NCI-H226 (cell line): ENCODE data around the gene ZNF629.

Experiments
- DNase-seq: peaks from one replicate; pipeline ENCODE4 v3.0.0-alpha.2; 2015

Gene ZNF629

DNA sequence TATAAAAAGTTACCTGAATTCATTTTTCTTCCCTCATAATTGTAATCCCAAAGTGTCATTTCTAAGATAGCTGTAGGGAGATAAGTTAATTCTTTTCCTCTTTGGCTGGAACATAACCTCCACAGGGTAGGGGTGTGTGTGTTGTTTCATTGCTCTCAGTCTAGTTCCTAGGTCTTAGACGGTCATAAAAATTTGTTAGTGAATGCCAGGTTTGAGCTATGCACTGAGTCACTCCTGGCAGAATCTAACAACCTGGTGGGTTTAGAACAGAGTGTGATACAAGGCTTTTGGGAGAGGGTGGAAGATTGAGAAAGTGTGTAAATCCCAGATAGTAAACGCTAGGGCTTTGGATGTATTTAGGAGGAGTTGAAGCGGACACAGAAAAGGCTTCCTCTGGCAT lies 39.7 kb downstream of the ZNF629 start:
- peak; percentile 46 for DNase-seq

GRCh38 chr16:30746638-30747175 lies 40.3 kb downstream of the ZNF629 start:
- no peak for DNase-seq

DNA sequence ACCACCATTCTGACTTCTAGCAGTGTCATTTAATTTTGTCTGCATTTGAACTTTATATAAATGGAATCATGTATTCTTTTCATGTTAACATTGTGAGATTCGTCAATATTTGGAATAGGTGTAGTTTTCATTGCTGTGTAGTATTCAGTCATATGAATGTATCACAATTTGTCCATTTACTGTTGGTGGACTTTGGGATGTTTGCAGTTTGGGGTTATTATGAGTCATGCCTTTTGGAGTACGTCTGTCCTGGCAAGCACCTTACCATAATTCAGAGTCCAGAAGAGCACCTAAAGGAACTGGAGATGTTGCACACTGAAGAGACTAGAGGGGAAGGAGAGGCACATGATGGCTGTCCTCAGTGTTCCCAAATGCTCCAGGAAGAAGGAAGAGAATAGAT lies 41.9 kb downstream of the ZNF629 start:
- DNase-seq: no peak

- DNase-seq: no peak
These were observed 42.8 kb downstream of the ZNF629 start for GRCh38 chr16:30744183-30744582.

DNA sequence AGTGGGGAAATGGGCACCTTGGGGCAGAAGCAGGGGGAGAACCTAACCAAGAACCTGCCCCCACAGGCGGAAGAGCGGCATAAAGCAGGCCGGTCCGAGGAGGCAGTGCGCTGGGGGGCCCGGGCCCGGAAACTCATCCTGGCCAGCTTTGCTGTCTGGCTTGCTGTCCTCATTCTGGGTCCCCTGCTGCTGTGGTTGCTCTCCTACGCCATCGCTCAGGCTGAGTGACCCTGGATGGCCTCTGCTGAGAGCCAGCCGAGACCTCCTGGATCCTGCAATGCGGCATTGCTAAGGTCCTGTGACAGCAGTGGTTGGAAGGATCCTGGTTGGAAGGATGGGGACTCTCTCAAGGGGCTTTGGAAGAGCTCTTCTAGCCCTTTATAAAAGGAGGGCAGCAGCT lies 43.3 kb downstream of the ZNF629 start:
- DNase-seq: no peak

DNA sequence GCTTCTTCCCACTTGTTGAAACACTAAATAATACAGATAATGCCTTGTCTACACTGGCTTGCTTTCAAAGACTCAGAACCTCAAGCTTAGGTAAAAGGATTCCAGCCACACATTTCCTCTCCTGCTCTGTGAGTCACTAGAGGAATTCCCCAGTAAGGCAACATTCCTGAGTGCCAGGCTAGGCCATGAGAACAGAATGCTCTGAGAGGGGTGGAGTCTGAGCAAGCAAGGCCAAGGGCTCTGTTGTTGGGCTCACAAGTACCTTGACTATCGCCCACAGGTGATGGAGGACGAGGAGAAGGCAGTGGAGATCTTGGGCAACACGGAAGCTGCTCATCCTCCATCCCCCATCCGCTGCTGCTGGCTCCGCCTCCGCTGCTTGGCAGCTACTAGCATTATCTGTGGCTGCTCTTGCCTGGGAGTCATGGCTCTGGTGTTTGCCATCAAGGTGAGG lies 45.5 kb downstream of the ZNF629 start:
- peak; percentile 98 for DNase-seq

DNA sequence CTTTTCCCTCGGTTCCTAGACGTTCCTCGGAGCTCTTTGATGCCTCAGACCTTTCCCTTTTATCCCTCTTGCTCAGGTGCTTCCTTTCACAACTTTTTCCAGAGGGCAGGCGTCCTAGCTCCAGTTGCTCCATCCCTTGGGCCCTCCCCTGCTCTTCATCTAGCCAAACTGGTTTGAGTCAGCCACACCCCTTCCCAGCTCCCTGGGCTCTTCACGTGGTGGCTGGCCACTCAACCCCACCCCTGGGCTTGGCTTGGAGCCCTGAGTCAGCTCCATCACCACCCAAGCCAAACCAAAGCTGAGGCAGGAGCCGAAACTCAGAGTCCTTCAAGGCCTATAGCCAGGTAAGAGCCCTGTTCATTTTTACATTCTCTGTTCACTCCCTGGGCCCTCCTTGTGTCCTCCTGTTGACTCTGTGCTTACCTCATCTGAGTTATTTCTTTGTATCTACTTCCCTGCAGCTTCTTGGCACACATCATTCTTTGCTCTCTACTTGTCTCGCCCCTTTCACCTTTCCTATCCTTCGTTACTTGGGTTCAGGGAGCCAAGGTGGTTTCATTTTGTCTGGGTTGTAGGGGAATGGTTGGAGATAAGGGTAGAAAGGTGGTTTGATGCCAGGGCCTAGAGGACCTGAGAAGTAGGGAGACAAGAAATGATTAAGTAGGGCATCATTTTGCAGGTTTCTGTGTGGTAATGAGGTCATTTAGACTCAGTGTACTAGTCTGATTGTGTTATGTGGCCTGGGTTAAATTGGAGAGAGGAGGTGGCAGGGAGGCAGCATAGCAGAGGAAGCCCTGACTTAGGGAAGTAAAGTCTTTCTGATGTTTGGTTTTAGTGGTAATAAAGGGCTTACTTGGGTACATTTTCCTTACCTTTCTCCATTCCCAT lies 46.4 kb downstream of the ZNF629 start:
- peak; percentile 96 for DNase-seq

- no peak for DNase-seq
These were observed 47.7 kb downstream of the ZNF629 start for GRCh38 chr16:30738984-30739951.

DNA sequence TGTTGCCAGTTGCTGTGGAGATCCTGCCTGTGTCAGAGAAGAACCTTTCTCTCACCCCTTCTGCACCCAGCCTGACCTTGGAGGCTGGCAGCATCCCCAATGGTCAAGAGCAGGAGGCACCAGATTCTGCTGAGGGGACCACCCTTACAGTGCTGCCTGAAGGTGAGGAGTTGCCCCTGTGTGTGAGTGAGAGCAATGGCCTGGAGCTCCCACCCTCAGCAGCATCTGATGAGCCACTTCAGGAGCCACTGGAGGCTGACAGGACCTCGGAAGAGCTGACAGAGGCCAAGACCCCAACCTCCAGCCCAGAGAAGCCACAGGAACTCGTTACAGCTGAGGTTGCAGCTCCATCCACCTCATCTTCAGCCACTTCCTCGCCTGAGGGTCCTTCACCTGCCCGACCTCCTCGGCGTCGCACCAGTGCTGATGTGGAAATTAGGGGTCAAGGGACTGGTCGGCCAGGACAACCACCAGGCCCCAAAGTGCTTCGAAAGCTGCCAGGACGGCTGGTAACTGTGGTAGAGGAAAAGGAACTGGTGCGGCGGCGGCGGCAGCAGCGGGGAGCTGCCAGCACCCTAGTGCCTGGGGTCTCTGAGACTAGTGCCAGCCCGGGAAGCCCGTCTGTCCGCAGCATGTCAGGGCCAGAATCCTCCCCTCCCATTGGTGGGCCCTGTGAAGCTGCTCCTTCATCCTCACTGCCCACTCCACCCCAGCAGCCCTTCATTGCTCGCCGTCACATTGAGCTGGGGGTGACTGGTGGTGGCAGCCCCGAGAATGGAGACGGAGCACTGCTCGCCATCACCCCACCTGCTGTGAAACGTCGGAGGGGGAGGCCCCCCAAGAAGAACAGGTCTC lies 49.0 kb downstream of the ZNF629 start:
- DNase-seq: no peak

GRCh38 chr16:30736995-30737793 lies 49.8 kb downstream of the ZNF629 start:
- no peak for DNase-seq

DNA sequence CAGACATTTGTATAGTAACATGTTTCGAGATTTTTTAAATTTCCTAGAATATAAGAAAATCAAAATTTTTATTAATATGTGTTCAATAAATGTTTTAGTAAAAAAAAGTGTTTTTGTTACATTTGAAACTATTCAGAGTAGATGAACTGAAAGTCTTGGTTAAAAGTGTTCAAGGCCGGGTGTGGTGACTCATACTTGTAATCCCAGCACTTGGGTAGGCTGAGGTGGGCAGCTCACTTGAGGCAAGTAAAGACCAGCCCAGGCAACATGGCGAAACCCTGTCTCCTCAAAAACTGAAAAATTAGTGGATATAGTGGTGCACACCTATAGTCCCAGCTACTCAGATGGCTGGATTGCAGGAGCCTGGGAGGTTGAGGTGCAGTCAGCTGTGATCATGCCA lies 55.6 kb downstream of the ZNF629 start:
- no peak for DNase-seq

DNA sequence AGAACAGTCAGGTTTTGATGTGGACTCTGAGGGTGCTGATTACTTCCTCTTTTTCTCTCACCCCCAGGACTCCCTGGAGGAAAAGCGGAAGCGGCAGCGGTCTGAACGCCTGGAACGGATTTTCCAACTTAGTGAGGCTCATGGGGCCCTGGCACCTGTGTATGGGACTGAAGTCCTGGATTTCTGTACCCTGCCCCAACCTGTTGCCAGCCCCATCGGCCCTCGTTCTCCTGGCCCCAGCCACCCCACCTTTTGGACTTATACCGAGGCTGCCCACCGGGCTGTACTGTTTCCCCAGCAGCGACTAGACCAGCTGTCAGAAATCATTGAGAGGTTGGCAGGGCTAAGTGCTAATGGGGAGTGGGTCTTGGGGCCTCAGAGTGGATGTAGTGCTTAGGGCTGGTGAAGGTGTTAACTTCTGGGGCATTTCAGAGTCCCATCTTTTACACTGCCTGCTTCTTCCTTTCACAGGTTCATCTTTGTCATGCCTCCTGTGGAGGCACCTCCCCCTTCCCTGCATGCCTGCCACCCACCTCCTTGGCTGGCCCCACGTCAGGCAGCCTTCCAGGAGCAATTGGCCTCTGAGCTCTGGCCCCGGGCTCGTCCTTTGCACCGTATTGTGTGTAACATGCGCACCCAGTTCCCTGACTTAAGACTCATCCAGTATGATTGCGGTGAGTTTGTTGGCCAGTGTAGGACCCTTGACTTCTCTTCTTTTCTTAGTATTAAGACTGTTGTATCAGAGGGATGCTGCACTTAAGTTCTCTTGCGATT lies 57.9 kb downstream of the ZNF629 start:
- no peak for DNase-seq
